GM19467 (cell line): ENCODE data around the gene NSUN2.

Experiments
- ATAC-seq: cut with Tn5 transposase; IDR thresholded peaks from one replicate; pipeline ENCODE4 v1.9.1; 2021; ENCODE audit warnings: mild to moderate bottlenecking, moderate library complexity; ENCODE audit not compliant: unreplicated experiment

Gene NSUN2

DNA sequence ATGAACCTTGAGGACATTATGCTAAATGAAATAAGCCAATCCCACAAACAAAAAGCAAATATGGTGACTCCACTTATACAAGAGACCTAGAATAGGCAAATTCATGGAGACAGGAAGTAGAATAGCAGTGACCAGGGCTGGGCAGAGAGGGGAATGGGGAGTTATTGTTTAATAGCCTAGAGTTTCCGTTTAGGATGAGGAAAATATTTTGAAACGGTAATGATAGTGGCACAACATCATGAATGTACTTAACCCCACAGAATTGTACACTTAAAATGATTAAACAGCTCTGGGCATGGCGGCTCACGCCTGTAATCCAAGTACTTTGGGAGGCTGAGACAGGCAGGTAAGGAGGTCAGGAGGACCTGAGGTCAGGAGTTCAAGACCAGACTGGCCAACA, 65.8 kb downstream of the NSUN2 start:
- no peak for ATAC-seq

DNA sequence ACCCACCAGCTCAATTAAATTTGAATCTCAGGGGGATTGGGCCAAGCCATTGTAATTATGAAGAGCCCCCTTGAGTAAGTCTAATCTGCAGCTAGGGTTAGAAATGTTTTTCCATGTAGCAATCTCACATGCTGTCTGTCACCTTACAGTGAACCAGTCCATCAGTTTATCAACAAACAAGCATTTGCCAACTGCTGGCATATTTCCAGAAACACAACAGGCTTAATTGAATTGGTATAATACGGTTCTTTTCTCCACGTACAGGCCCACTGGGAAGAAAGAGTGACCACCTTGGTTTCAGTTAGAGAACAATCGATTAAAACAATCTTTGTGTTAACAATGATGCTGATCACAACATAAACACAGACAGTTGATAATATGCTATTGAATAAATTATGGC, 67.4 kb downstream of the NSUN2 start:
- no peak for ATAC-seq

GRCh38 chr5:6557807-6558575, 74.9 kb downstream of the NSUN2 start:
- ATAC-seq = no peak

GRCh38 chr5:6556802-6557102, 76.1 kb downstream of the NSUN2 start:
- no peak for ATAC-seq

GRCh38 chr5:6556089-6556801, 76.6 kb downstream of the NSUN2 start:
- no peak for ATAC-seq

DNA sequence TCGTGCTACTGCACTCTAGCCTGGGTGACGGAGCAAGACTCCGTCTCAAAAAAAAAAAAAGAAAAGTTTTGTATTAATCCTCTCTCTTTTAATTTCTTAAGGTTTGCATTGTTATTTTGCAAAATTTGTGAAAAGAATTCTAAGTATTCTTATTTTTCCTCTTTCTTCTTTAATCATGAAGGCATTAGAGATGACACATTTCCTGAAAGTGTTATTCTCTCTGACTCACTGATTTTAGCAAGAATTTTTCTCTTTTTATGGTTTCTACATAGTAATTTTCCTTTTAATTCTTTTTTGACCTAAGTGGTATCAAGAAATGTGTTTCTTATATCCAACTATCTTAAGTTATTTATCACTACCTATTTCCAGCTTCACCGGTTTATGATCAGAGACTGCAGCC, 78.0 kb downstream of the NSUN2 start:
- no peak for ATAC-seq

- ATAC-seq = no peak
Observed at GRCh38 chr5:6553972-6554371, 78.9 kb downstream of the NSUN2 start.

GRCh38 chr5:6552612-6553011, 80.2 kb downstream of the NSUN2 start:
- no peak for ATAC-seq

GRCh38 chr5:6551955-6552313, 80.9 kb downstream of the NSUN2 start:
- ATAC-seq = no peak

GRCh38 chr5:6551287-6551954, 81.4 kb downstream of the NSUN2 start:
- ATAC-seq = no peak

DNA sequence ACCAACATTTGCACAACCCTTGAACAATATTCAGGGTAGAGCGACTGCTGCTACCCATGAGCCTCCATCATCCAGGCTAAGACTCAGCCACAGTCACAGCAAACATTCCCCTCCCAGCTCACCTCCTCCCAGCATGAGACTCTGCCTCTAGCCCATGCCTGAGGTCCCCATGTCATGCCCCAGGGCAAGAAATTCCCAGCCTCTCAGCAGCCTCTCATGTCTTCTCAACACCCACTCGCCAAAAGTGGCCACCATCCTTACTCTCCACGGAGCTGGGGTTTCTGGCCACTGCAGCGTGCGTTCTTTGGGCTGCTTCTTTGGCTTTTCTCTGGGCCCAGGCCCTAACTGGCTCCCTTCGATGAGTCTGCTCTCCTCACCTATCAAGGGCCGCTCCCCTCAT, 82.2 kb downstream of the NSUN2 start:
- no peak for ATAC-seq
